ENCODE measurements around the gene C20orf144.
A peak's percentile ranks its signal among the peaks of the same experiment; 100 is the strongest.

Gene C20orf144

DNA sequence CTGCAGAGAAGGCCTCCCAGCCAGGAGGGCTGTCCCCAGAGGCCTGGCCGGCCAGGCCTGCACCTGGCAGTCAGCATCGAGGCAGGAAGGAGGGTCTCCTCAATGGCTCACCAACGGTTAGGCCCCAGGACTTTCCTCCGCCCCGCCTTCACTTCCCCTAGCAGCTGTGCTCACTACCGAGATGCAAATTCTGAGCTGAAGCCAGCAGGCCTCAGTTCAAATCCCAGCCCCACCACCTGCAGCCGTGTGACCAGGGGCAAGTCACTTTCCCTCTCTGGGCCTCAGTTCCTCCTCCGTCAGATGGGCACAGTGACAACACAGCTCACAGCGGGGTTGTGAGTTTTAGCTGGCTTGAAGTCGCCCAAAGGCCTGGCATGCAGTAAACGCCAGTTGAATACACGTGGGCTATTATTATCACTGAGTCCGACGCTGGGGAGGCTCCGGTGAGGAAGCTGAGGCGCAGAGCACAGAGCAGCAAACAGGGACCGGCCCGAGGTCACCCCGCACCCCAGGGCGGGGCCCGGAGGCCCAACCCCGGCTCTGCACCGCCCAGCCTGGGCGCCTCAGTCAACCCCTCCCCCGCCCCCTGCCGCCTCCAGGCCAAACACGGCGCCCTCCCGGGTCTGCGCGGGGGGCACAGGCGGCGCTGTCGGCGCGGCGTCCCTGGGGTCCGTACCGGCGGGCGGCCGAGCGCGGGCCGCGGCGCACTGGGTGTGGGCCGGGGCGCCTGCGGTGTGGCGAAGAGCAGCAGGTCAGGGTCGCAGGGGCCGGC is 23.4 kb downstream of the C20orf144 start:
- H3K4me3 ChIP-seq (ENCODE audit: low read length), result peak overlapping the region; percentile 39
- no peak for DNase-seq (ENCODE audit: low read depth)

GRCh38 chr20:33686100-33686983 is 24.2 kb downstream of the C20orf144 start, which contains the start of gene E2F1:
E2F1 (minus strand) TSS chr20:33686385; CDS start chr20:33686264, 121 bp downstream.
- DNase-seq (ENCODE audit: low read depth), result peak; percentile 95
- TF ChIP-seq CTCF (IDR thresholded peaks at IDR 0.05; ENCODE audit: insufficient read depth, low read depth, low read length, missing control alignments), result peak; percentile 20
- H3K4me3 ChIP-seq (ENCODE audit: low read length), result peak within 1 kb of the TSS; percentile 39

More for the DNA sequence above, 23.4 kb downstream of the C20orf144 start:
- TF ChIP-seq CTCF (IDR thresholded peaks at IDR 0.05; ENCODE audit: insufficient read depth, low read depth, low read length, missing control alignments), result no peak

DNA sequence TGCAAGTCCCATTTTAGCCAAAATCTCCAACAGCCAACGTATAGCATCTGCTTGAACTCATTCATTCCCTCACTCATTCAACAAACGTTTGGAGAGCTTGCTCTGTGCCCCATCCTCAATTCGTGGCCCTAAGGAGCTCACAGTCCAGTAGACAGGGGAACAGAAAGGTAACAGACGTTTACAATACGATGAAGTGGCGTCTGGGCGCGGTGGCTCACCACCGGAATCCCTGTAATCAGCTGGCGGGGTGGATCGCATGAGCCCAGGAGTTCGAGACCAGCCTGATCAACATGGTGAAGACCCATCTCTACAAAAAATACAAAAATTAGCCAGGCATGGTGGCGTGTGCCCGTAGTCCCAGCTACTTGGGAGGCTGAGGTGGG is 24.8 kb downstream of the C20orf144 start:
- TF ChIP-seq CTCF (IDR thresholded peaks at IDR 0.05; ENCODE audit: insufficient read depth, low read depth, low read length, missing control alignments), result no peak
- no peak for DNase-seq (ENCODE audit: low read depth)
- H3K4me3 ChIP-seq (ENCODE audit: low read length), result no peak overlapping the region

- no peak for TF ChIP-seq CTCF (IDR thresholded peaks at IDR 0.05; ENCODE audit: insufficient read depth, low read depth, low read length, missing control alignments)
- DNase-seq (ENCODE audit: low read depth), result no peak
- no peak overlapping the region for H3K4me3 ChIP-seq (ENCODE audit: low read length)
These were observed 25.3 kb downstream of the C20orf144 start for GRCh38 chr20:33687370-33687915.

DNA sequence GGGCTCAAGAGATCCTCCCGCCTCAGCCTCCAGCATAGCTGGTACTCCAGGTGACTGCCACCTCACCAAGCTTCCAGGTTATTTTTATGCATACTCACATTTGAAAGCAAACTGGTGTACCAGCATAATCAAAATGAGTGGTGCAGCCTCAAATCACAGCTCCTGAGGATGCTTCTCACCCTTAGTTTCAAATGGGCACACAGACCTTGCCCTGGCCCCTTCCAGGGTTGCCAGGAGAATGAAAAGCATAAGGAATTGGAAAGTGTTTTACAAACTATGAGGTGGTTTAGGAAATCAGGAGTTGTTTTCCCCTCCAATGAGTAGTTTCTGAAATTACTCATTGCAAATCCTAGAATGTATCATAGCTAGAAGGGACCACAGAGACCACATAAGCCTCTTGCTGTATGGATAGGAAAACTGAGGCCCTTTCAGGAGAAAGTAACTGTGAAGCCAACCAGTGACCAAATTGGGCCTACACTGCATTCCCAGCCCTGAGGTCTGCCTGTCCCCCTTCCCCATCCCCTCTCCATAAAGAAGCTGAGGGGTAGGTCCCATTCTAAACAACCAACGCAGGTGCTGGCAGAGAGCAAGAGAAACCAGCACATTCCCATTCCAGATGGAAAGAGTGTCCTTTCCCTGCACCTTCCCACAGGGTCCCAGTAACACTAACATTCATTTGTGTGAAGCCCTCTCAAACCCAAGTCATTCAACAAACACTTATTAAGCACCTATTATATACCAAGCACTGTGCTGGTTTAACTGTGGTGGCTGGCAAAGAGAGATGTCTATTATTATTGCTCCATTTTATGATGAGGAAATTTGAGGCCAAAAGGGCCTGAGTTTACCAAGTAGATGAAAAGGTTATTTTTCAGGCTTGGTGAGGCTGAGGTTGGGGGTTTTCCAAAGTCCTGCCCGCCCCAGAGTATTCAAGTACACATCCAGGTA is 26.1 kb downstream of the C20orf144 start:
- TF ChIP-seq CTCF (IDR thresholded peaks at IDR 0.05; ENCODE audit: insufficient read depth, low read depth, low read length, missing control alignments), result no peak
- no peak overlapping the region for H3K4me3 ChIP-seq (ENCODE audit: low read length)
- DNase-seq (ENCODE audit: low read depth), result no peak

- TF ChIP-seq CTCF (IDR thresholded peaks at IDR 0.05; ENCODE audit: insufficient read depth, low read depth, low read length, missing control alignments), result no peak
- H3K4me3 ChIP-seq (ENCODE audit: low read length), result no peak overlapping the region
These were observed 26.9 kb downstream of the C20orf144 start for GRCh38 chr20:33688938-33689424.

More at GRCh38 chr20:33688938-33689424, 26.9 kb downstream of the C20orf144 start:
- DNase-seq (ENCODE audit: low read depth), result no peak

All from epithelial cell of esophagus (primary cell).